COLO668 (cell line): ENCODE data around the gene SMIM10.
"Not testable (repeated sequence)": the region's sequence is repeated elsewhere in the genome, so short reads cannot be mapped to it uniquely, and the experiment has no call there.

Experiments used
- DNase-seq: peaks from one replicate; lab custom pipeline; 2025; ENCODE audit not compliant: unreplicated experiment; lab: John Stamatoyannopoulos, UW

SMIM10 gene

DNA sequence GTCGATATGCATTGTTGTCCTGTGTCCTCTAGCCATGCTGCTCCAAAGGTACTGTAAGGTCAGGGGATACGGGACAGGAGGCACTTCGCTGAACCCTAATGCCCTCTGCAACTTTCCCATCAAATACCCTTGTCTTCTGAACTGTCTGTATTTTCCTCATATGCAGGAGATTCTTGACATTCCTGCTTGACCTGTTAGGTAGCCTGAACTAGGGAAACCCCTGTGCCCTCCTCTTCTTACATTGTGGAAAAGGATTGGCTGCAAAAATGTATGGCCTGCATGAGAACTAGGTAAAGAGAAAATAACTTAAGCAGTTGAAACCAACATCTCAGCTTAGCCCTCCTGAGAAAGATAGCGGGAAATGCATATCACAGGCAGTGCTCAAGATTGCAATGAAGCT lies 20.1 kb downstream of the SMIM10 start:
- no peak for DNase-seq

- no peak for DNase-seq
Observed at GRCh38 chrX:135015523-135016245, 24.9 kb downstream of the SMIM10 start.

DNA sequence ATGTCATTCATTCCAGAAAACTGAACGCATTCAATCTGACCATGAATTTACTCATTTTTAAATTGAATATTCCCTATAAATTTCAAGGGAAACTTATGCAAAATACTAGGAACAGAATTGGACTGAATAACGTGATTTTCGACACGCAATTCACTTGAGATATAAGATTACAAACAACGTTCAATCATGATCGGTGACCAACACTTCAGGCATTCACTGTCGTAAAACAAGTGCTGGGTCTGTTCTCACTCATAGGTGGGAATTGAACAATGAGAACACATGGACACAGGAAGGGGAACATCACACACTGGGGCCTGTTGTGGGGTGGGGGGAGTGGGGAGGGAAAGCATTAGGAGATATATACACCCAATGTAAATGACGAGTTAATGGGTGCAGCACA lies 29.1 kb downstream of the SMIM10 start:
- not testable (repeated sequence) for DNase-seq

GRCh38 chrX:135023791-135024190 lies 33.0 kb downstream of the SMIM10 start:
- DNase-seq, result not testable (repeated sequence)

GRCh38 chrX:135024526-135024925 lies 33.7 kb downstream of the SMIM10 start:
- no peak for DNase-seq

GRCh38 chrX:135030207-135030963 lies 39.6 kb downstream of the SMIM10 start:
- not testable (repeated sequence) for DNase-seq

DNA sequence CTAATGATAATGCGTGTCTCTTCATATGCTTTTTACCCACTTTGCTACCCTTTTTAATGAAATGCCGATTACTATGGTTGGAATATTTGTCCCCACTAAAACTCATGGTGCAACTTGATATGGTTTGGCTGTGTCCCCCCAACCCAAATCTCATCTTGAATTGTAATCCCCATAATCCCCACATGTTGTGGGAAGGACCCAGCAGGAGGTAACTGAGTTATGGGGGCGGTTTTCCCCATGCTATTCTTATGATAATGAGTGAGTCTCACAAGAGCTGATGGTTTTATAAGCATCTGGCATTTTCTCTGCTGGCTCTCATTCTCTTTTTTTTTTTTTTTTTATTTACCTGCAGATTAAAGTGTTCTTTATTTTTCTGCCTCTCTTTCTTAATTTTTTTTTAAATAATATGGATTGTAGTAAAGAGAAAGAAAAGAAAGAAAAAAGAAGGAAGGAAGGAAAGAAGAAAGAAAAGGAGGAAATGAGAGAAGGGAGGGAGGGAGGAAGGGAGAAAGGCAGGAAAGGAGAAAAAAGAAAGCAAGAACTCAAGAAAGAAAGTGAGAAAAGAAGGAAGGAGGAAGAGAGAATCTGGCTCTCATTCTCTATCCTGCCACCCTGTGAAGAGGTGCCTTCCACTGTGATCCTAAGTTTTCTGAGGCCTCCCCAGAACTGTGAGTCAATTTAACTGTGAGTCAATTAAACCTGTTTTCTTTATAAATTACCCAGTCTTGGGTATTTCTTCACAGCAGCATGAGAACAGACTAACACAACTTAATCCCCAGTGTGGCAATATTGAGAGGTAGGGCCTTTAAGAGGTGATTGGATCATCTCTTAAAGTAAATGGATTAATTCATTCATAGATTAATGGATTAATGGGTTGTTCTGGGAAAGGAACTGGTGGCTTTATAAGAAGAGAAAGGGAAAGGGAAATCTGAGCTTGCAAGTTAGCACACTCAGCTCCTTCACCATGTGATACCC lies 50.6 kb downstream of the SMIM10 start:
- not testable (repeated sequence) for DNase-seq
